ENCODE data around the gene VPS72.

- TF ChIP-seq, protein P1, sequence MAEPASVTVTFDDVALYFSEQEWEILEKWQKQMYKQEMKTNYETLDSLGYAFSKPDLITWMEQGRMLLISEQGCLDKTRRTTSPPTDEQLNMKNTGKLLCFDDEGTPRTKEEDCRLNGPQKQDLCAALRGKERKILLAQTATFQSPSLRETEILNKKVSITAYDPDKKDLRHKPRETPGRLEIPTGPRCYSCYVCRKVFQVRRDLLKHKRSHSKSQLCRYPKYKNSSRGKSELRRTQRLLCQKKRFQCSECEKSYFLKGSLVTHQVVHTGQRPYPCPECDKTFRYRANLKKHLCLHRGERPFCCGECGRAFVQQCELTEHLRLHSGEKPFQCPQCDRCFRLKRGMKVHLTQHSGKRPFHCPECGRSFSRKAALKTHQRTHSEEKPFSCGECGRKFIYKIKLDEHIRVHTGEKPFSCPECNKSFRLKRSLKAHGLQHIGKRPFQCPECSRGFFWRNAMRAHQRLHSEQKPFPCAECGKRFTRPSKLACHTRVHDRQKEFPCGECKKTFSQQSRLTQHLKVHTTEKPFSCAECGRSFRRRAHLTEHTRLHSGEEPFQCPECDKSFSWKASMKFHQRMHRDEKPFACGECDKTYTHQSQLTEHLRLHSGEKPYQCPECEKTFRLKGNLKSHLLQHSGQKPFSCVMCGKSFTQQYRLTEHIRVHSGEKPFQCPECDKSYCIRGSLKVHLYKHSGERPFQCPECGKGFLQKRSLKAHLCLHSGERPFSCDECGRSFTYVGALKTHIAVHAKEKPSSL (CRISPR knock-in tag; conservative IDR thresholded peaks at IDR 0.05), result no peak
- TF ChIP-seq, protein P2, sequence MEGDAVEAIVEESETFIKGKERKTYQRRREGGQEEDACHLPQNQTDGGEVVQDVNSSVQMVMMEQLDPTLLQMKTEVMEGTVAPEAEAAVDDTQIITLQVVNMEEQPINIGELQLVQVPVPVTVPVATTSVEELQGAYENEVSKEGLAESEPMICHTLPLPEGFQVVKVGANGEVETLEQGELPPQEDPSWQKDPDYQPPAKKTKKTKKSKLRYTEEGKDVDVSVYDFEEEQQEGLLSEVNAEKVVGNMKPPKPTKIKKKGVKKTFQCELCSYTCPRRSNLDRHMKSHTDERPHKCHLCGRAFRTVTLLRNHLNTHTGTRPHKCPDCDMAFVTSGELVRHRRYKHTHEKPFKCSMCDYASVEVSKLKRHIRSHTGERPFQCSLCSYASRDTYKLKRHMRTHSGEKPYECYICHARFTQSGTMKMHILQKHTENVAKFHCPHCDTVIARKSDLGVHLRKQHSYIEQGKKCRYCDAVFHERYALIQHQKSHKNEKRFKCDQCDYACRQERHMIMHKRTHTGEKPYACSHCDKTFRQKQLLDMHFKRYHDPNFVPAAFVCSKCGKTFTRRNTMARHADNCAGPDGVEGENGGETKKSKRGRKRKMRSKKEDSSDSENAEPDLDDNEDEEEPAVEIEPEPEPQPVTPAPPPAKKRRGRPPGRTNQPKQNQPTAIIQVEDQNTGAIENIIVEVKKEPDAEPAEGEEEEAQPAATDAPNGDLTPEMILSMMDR (IDR thresholded peaks at IDR 0.05), result no peak
- TF ChIP-seq ESRRA (CRISPR knock-in tag; IDR thresholded peaks at IDR 0.05; ENCODE audit: borderline replicate concordance) (no peak), ZNF121 (CRISPR knock-in tag; IDR thresholded peaks at IDR 0.05) (no peak), NFYB (CRISPR knock-in tag; conservative IDR thresholded peaks at IDR 0.05; ENCODE audit: low read depth) (no peak), TEAD4 (CRISPR knock-in tag; IDR thresholded peaks at IDR 0.05) (no peak), ZNF416 (CRISPR knock-in tag; IDR thresholded peaks at IDR 0.05) (no peak), SP1 (CRISPR knock-in tag; conservative IDR thresholded peaks at IDR 0.05) (no peak), KAT7 (CRISPR knock-in tag; IDR thresholded peaks at IDR 0.05; ENCODE audit: borderline replicate concordance) (no peak), SMAD3 (CRISPR knock-in tag; IDR thresholded peaks at IDR 0.05; ENCODE audit: borderline replicate concordance) (no peak), ZNF232 (CRISPR knock-in tag; IDR thresholded peaks at IDR 0.05) (no peak), ATF1 (CRISPR knock-in tag; IDR thresholded peaks at IDR 0.05) (no peak)
- TF ChIP-seq, protein P3, sequence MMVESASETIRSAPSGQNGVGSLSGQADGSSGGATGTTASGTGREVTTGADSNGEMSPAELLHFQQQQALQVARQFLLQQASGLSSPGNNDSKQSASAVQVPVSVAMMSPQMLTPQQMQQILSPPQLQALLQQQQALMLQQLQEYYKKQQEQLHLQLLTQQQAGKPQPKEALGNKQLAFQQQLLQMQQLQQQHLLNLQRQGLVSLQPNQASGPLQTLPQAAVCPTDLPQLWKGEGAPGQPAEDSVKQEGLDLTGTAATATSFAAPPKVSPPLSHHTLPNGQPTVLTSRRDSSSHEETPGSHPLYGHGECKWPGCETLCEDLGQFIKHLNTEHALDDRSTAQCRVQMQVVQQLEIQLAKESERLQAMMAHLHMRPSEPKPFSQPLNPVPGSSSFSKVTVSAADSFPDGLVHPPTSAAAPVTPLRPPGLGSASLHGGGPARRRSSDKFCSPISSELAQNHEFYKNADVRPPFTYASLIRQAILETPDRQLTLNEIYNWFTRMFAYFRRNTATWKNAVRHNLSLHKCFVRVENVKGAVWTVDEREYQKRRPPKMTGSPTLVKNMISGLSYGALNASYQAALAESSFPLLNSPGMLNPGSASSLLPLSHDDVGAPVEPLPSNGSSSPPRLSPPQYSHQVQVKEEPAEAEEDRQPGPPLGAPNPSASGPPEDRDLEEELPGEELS (CRISPR knock-in tag; IDR thresholded peaks at IDR 0.05), result no peak
These were observed 23.6 kb upstream of the VPS72 start for GRCh38 chr1:151213560-151213959.
